Measurements from ENCODE around the gene TFEB. TPM values are rescaled to one million over a fixed set of nuclear protein-coding genes. Genes with fewer than 3 reads are reported as not detected.
A peak's percentile ranks its signal among the peaks of the same experiment; 100 is the strongest.

TFEB gene
- total and polyA plus RNA-seq, 8 donors: 7.6 to 37.0 (median 9.8) TPM

- Histone ChIP-seq H3K27me3 (no peaks in the 10 kb centered on the region), H3K9me3 (no peaks in the 10 kb centered on the region), H3K4me3 (no peak overlapping the region), H3K27ac (peak overlapping the region in 1 of 2 donors; percentile 76), H3K4me1 (peaks cover 20 to 51% of the 10 kb centered on the region in 2 donors), H3K36me3 (peaks cover 0 to 10% of the 10 kb centered on the region in 2 donors)
- ATAC-seq (no peak), DNase-seq (no peak)
- no peak for TF ChIP-seq CTCF (IDR thresholded peaks at IDR 0.05)
- intact Hi-C loops (cut with DNase I): no loop called here
These were observed 30.6 kb downstream of the TFEB start for GRCh38 chr6:41704656-41705310.

GRCh38 chr6:41704028-41704427 is 31.4 kb downstream of the TFEB start:
- peaks cover 20 to 51% of the 10 kb centered on the region in 2 donors for H3K4me1 ChIP-seq
- intact Hi-C loops (cut with DNase I): no loop called here
- no peaks in the 10 kb centered on the region for H3K9me3 ChIP-seq
- H3K36me3 ChIP-seq: peaks cover 0 to 12% of the 10 kb centered on the region in 2 donors
- DNase-seq (no peak), ATAC-seq (no peak)
- H3K27me3 ChIP-seq: no peaks in the 10 kb centered on the region
- TF ChIP-seq CTCF (IDR thresholded peaks at IDR 0.05): no peak
- H3K4me3 ChIP-seq: no peak overlapping the region
- H3K27ac ChIP-seq: no peak overlapping the region

- TF ChIP-seq CTCF (IDR thresholded peaks at IDR 0.05): no peak
- Histone ChIP-seq H3K27ac (no peak overlapping the region), H3K27me3 (no peaks in the 10 kb centered on the region), H3K9me3 (no peaks in the 10 kb centered on the region), H3K4me3 (no peak overlapping the region), H3K4me1 (peaks cover 20 to 41% of the 10 kb centered on the region in 2 donors), H3K36me3 (peaks cover 0 to 23% of the 10 kb centered on the region in 2 donors)
- no peak for ATAC-seq
- intact Hi-C loops (cut with DNase I): no loop called here
- no peak for DNase-seq
These were observed 32.5 kb downstream of the TFEB start for GRCh38 chr6:41702771-41703494.

- H3K27me3 ChIP-seq: no peaks in the 10 kb centered on the region
- H3K9me3 ChIP-seq: no peaks in the 10 kb centered on the region
- DNase-seq (no peak), ATAC-seq (no peak)
- H3K4me1 ChIP-seq: peaks cover 19 to 33% of the 10 kb centered on the region in 2 donors
- H3K36me3 ChIP-seq: peaks cover 0 to 23% of the 10 kb centered on the region in 2 donors
- no peak overlapping the region for H3K27ac ChIP-seq
- no peak for TF ChIP-seq CTCF (IDR thresholded peaks at IDR 0.05)
- no peak overlapping the region for H3K4me3 ChIP-seq
- intact Hi-C loops (cut with DNase I): no loop called here
These were observed 33.2 kb downstream of the TFEB start for GRCh38 chr6:41702089-41702745.

Data from left lung (tissue), 10 donors.